Kidney (tissue), 14 donors: ENCODE measurements around the gene ATP6V1F. TPM values are rescaled to one million over a fixed set of nuclear protein-coding genes. Genes with fewer than 3 reads are reported as not detected.

Experiments used
- DNase-seq, 5 donors: peaks; one replicate each; pipeline ENCODE4 v3.0.0-alpha.2; 2013 to 2020
- FAIRE-seq: peaks from 2 replicates; lab custom pipeline; 2012; peaks lifted over from hg19 to GRCh38; lab: Jason Lieb, UNC
- H3K27ac ChIP-seq, 2 donors: one replicate each; pipeline ENCODE4 v1.7.0; 2013; ENCODE audit warnings: low read depth in 2 of 2, low read length in 2 of 2, inconsistent platforms in 1 of 2
- H3K27me3 ChIP-seq: one replicate; pipeline ENCODE4 v1.7.1; 2013; ENCODE audit warnings: low read length, inconsistent platforms; ENCODE audit not compliant: control insufficient read depth, insufficient read depth
- H3K36me3 ChIP-seq, 3 donors: one replicate each; pipeline versions ENCODE4 v1.7.0 to v1.7.1; 2013; ENCODE audit warnings: low read length in 3 of 3, control low read depth in 1 of 3, inconsistent platforms in 1 of 3; ENCODE audit not compliant: insufficient read depth in 3 of 3, control insufficient read depth in 2 of 3
- H3K4me1 ChIP-seq, 3 donors: one replicate each; pipeline versions ENCODE4 v1.7.0 to v1.7.1; 2013; ENCODE audit warnings: low read length in 3 of 3, inconsistent platforms in 1 of 3, low read depth in 1 of 3; ENCODE audit not compliant: control insufficient read depth in 2 of 3, insufficient read depth in 2 of 3
- H3K4me3 ChIP-seq, 3 donors: one replicate each; pipeline versions ENCODE4 v1.7.0 to v1.8.1; 2013; ENCODE audit warnings: low read length in 3 of 3, control low read depth in 1 of 3, inconsistent platforms in 1 of 3
- H3K9ac ChIP-seq, 3 donors: one replicate each; pipeline versions ENCODE4 v1.7.0 to v1.7.1; 2013; ENCODE audit warnings: low read length in 3 of 3, control low read depth in 1 of 3, inconsistent platforms in 1 of 3
- H3K9me3 ChIP-seq, 3 donors: one replicate each; pipeline versions ENCODE4 v1.7.0 to v1.7.1; 2013; ENCODE audit warnings: low read length in 3 of 3, control low read depth in 1 of 3, inconsistent platforms in 1 of 3; ENCODE audit not compliant: control insufficient read depth in 2 of 3, insufficient read depth in 1 of 3
- CTCF ChIP-seq: IDR thresholded peaks from 3 replicates; pipeline ENCODE4 v1.5.1; 2012; ENCODE audit warnings: mild to moderate bottlenecking, moderate library complexity, borderline replicate concordance; ENCODE audit not compliant: insufficient read depth; ENCODE audit errors: extremely low read depth
- intact Hi-C: fragments of 100-400 bp; cut with DNase I; formaldehyde crosslinking; loops from one replicate; pipeline ENCODE4 v1.11.1; 2022
- polyA plus RNA-seq: library from polyadenylated mRNA; stranded (reverse); fragments of 350-450 nt; fragmentation: Illumina TruSeq; extraction: RNeasy Lipid Tissue Mini Kit (QIAGEN cat#74804); gene quantifications from one replicate; pipeline ENCODE4 v1.2.3, GENCODE V29; 2014; ENCODE audit warnings: low read depth, low replicate concordance; ENCODE audit not compliant: insufficient read depth
- total RNA-seq: library from RNA; stranded (reverse); fragmentation: NEBNext Ultra II Directional; extraction: Animal tissue kit (Norgen Biotek cat#: 25700); gene quantifications from one replicate; pipeline ENCODE4 v1.2.1, GENCODE V29; 2021
- donor health status: control.
- donor health status: control.
- donor health status: control.
- donor health status: control.
- donor health status: control.
- donor health status: DM: yes; HTN: yes; CAD: no.
- donor health status: Normal renal cell carcinoma (clear cell type).

Gene ATP6V1F
- total and polyA plus RNA-seq, 2 donors from 2014 or later, result 161 to 684 TPM

DNA sequence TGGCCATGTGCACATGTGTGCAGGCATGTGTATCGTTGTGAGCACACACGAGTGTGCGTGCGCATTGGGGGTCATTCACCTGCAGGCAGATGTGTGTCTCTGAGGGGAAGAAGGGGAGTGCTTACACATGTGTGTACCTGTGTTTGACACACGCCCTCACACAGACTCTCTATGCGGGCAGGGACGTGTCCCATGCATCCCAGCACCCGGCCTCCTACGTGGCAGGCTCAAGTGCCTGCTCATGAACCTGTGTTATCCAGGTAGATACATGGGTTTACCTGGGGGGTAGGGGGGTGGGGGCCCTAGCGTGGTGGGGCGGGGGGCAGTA, 29.2 kb downstream of the ATP6V1F start:
- Histone ChIP-seq H3K27ac (no peak overlapping the region), H3K27me3 (no peaks in the 10 kb centered on the region), H3K9me3 (peaks cover 0 to 3% (median 0%) of the 10 kb centered on the region in 3 donors), H3K4me3 (no peak overlapping the region), H3K9ac (no peak overlapping the region), H3K36me3 (no peaks in the 10 kb centered on the region), H3K4me1 (no peaks in the 10 kb centered on the region)
- TF ChIP-seq CTCF, result no peak
- DNase-seq (no peak), FAIRE-seq (no peak)
- intact Hi-C loops, result no loop called here

GRCh38 chr7:128892521-128893250, 30.0 kb downstream of the ATP6V1F start:
- Histone ChIP-seq H3K9me3 (peaks cover 0 to 3% (median 0%) of the 10 kb centered on the region in 3 donors), H3K27ac (no peak overlapping the region), H3K4me1 (no peaks in the 10 kb centered on the region), H3K4me3 (no peak overlapping the region), H3K9ac (no peak overlapping the region), H3K36me3 (no peaks in the 10 kb centered on the region), H3K27me3 (no peaks in the 10 kb centered on the region)
- peak in 2 of 5 donors; percentile 34 to 69 for DNase-seq
- TF ChIP-seq CTCF, result no peak
- no peak for FAIRE-seq
- intact Hi-C loops, result no loop called here

- DNase-seq, result peak in 2 of 5 donors; percentile 40 to 87
- Histone ChIP-seq H3K9ac (no peak overlapping the region), H3K27me3 (no peaks in the 10 kb centered on the region), H3K36me3 (no peaks in the 10 kb centered on the region), H3K9me3 (no peaks in the 10 kb centered on the region), H3K27ac (no peak overlapping the region), H3K4me3 (no peak overlapping the region), H3K4me1 (no peaks in the 10 kb centered on the region)
- no peak for TF ChIP-seq CTCF
- FAIRE-seq, result no peak
- intact Hi-C loops, result no loop called here
These were observed 30.8 kb downstream of the ATP6V1F start for GRCh38 chr7:128893251-128894100.
